Sigmoid colon (tissue), 7 donors: Measurements from ENCODE around the gene ST8SIA4. TPM values are rescaled to one million over a fixed set of nuclear protein-coding genes. Genes with fewer than 3 reads are reported as not detected.

ENCODE experiments used
- DNase-seq: peaks from one replicate; pipeline ENCODE4 v3.0.0-alpha.2; 2019
- H3K27ac ChIP-seq, 4 donors: fragments of 200-600 bp; sonication (generic); one replicate each; pipeline ENCODE4 v1.5.1; 2016 to 2019; ENCODE audit warnings: mild to moderate bottlenecking in 1 of 4
- H3K27me3 ChIP-seq, 3 donors: fragments of 200-600 bp; sonication (generic); one replicate each; pipeline ENCODE4 v1.5.1; 2019; ENCODE audit warnings: mild to moderate bottlenecking in 1 of 3
- H3K36me3 ChIP-seq, 4 donors: fragments of 200-600 bp; sonication (generic); one replicate each; pipeline ENCODE4 v1.5.1; 2016 to 2019
- H3K4me1 ChIP-seq, 4 donors: fragments of 200-600 bp; sonication (generic); one replicate each; pipeline ENCODE4 v1.5.1; 2017 to 2019
- H3K4me3 ChIP-seq, 4 donors: fragments of 200-600 bp; sonication (generic); one replicate each; pipeline ENCODE4 v1.5.1; 2017 to 2019; ENCODE audit warnings: mild to moderate bottlenecking in 2 of 4, moderate library complexity in 1 of 4
- H3K9me3 ChIP-seq, 4 donors: fragments of 200-600 bp in 3 of 4; sonication (generic) in 3 of 4; one replicate each; pipeline versions ENCODE4 v1.5.1 to v1.6.1; 2013 to 2019
- EP300 ChIP-seq, 4 donors: sonication (generic); formaldehyde crosslinking; IDR thresholded peaks; one replicate each; pipeline ENCODE4 v1.6.1; 2017; ENCODE audit warnings: antibody characterized with exemption in 4 of 4
- POLR2A ChIP-seq, 2 donors: fragments of 450-650 bp; IDR thresholded peaks; one replicate each; pipeline ENCODE4 v1.6.1; 2016; ENCODE audit warnings: antibody characterized with exemption in 2 of 2, mild to moderate bottlenecking in 2 of 2, moderate library complexity in 2 of 2
- POLR2AphosphoS5 ChIP-seq, 4 donors: sonication (generic); formaldehyde crosslinking; IDR thresholded peaks; one replicate each; pipeline ENCODE4 v1.6.1; 2017; ENCODE audit warnings: antibody characterized with exemption in 4 of 4
- WGBS, 2 donors: extraction: QIAGEN DNeasy Blood & Tissue Kit; methylation state at CpG; one replicate each; pipeline ENCODE4 v1.1.7; 2013; 5-methylcytosine and 5-hydroxymethylcytosine counted together
- intact Hi-C: fragments of 100-400 bp; cut with DNase I; formaldehyde crosslinking; loops from one replicate; pipeline ENCODE4 v1.15.1; 2023
- polyA plus RNA-seq, 3 donors: library from polyadenylated mRNA; stranded (reverse); fragments of 200-250 nt; gene quantifications; one replicate each; pipeline ENCODE4 v1.2.3, GENCODE V29; 2013
- total RNA-seq, 4 donors: library from RNA; depleted of rRNA; stranded (reverse); fragments of >200 nt; gene quantifications; one replicate each; pipeline ENCODE4 v1.1.0, GENCODE V29; 2016
- TF ChIP-seq, protein P1 (sequence below), 4 experiments: fragments of 450-650 bp in 3 of 4; fragments of 200-600 bp in 1 of 4; IDR thresholded peaks; one replicate each; pipeline ENCODE4 v1.5.1; 2016 to 2019; ENCODE audit warnings: antibody characterized with exemption in 4 of 4, mild to moderate bottlenecking in 3 of 4, moderate library complexity in 2 of 4
- donor health status: healthy with polysubstance abuse.
- donor health status: Bipolar disorder and iron deficiency.
- donor health status: healthy.

Gene ST8SIA4
- total and polyA plus RNA-seq, 7 donors, result 0.60 to 8.3 (median 3.0) TPM

GRCh38 chr5:100799166-100799565, 103.9 kb downstream of the ST8SIA4 start:
- Histone ChIP-seq H3K4me1 (peaks cover 0 to 7% (median 3%) of the 10 kb centered on the region in 4 donors), H3K27me3 (no peaks in the 10 kb centered on the region), H3K4me3 (no peak overlapping the region), H3K9me3 (peaks cover 0 to 1% (median 0%) of the 10 kb centered on the region in 4 donors), H3K27ac (no peak overlapping the region), H3K36me3 (no peaks in the 10 kb centered on the region)
- WGBS, 2 donors, result 60 to 85% methylated on average over 2 of the region's 2 CpGs
- TF ChIP-seq EP300 (IDR thresholded peaks at IDR 0.05) (no peak), POLR2A (IDR thresholded peaks at IDR 0.05) (no peak), POLR2AphosphoS5 (IDR thresholded peaks at IDR 0.05) (no peak)
- TF ChIP-seq, protein P1, sequence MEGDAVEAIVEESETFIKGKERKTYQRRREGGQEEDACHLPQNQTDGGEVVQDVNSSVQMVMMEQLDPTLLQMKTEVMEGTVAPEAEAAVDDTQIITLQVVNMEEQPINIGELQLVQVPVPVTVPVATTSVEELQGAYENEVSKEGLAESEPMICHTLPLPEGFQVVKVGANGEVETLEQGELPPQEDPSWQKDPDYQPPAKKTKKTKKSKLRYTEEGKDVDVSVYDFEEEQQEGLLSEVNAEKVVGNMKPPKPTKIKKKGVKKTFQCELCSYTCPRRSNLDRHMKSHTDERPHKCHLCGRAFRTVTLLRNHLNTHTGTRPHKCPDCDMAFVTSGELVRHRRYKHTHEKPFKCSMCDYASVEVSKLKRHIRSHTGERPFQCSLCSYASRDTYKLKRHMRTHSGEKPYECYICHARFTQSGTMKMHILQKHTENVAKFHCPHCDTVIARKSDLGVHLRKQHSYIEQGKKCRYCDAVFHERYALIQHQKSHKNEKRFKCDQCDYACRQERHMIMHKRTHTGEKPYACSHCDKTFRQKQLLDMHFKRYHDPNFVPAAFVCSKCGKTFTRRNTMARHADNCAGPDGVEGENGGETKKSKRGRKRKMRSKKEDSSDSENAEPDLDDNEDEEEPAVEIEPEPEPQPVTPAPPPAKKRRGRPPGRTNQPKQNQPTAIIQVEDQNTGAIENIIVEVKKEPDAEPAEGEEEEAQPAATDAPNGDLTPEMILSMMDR (IDR thresholded peaks at IDR 0.05), result no peak
- intact Hi-C loops, result no loop called here
- DNase-seq, result no peak

GRCh38 chr5:100797861-100798260, 105.2 kb downstream of the ST8SIA4 start:
- 85 to 88% methylated on average over 2 of the region's 2 CpGs for WGBS, 2 donors
- Histone ChIP-seq H3K27me3 (no peaks in the 10 kb centered on the region), H3K36me3 (no peaks in the 10 kb centered on the region), H3K27ac (no peak overlapping the region), H3K9me3 (peaks cover 0 to 6% (median 0%) of the 10 kb centered on the region in 4 donors), H3K4me3 (no peak overlapping the region), H3K4me1 (no peaks in the 10 kb centered on the region)
- TF ChIP-seq, protein P1 (IDR thresholded peaks at IDR 0.05), result no peak
- TF ChIP-seq POLR2A (IDR thresholded peaks at IDR 0.05) (no peak), EP300 (IDR thresholded peaks at IDR 0.05) (no peak), POLR2AphosphoS5 (IDR thresholded peaks at IDR 0.05) (no peak)
- intact Hi-C loops, result no loop called here
- no peak for DNase-seq

DNA sequence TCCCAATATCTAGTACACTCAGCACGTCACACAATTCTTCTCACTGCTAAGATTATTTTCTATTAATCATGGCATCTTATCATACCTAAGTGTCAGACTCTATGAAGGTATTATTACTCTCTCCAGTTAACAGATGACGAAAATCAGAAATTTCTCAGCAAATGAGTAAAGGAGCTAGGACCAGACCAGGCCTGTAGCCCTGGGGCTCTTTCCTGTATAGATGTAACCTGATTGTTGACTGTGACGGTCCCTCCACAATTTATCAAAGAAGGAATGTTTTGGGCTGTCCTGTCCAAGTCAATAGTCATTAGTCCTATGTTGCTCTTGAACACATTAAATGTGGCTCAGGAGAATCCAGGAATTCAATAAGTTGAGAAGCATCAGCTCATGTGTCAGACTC, 106.2 kb downstream of the ST8SIA4 start:
- Histone ChIP-seq H3K4me1 (no peaks in the 10 kb centered on the region), H3K27ac (no peak overlapping the region), H3K9me3 (peaks cover 0 to 6% (median 0%) of the 10 kb centered on the region in 4 donors), H3K27me3 (no peaks in the 10 kb centered on the region), H3K4me3 (no peak overlapping the region), H3K36me3 (no peaks in the 10 kb centered on the region)
- DNase-seq, result no peak
- TF ChIP-seq EP300 (IDR thresholded peaks at IDR 0.05) (no peak), POLR2AphosphoS5 (IDR thresholded peaks at IDR 0.05) (no peak), POLR2A (IDR thresholded peaks at IDR 0.05) (no peak)
- TF ChIP-seq, protein P1 (IDR thresholded peaks at IDR 0.05), result no peak
- intact Hi-C loops, result no loop called here
- 88 to 91% methylated on average over 3 of the region's 3 CpGs for WGBS, 2 donors

GRCh38 chr5:100794844-100795243, 108.2 kb downstream of the ST8SIA4 start:
- Histone ChIP-seq H3K4me1 (no peaks in the 10 kb centered on the region), H3K4me3 (no peak overlapping the region), H3K27me3 (no peaks in the 10 kb centered on the region), H3K36me3 (no peaks in the 10 kb centered on the region), H3K27ac (no peak overlapping the region), H3K9me3 (peaks cover 0 to 6% (median 0%) of the 10 kb centered on the region in 4 donors)
- DNase-seq, result no peak
- TF ChIP-seq POLR2A (IDR thresholded peaks at IDR 0.05), result no peak
- TF ChIP-seq, protein P1 (IDR thresholded peaks at IDR 0.05), result no peak
- no peak for TF ChIP-seq EP300 (IDR thresholded peaks at IDR 0.05)
- no peak for TF ChIP-seq POLR2AphosphoS5 (IDR thresholded peaks at IDR 0.05)
- 95 to 97% methylated on average over 4 of the region's 4 CpGs for WGBS, 2 donors
- intact Hi-C loops, result no loop called here

DNA sequence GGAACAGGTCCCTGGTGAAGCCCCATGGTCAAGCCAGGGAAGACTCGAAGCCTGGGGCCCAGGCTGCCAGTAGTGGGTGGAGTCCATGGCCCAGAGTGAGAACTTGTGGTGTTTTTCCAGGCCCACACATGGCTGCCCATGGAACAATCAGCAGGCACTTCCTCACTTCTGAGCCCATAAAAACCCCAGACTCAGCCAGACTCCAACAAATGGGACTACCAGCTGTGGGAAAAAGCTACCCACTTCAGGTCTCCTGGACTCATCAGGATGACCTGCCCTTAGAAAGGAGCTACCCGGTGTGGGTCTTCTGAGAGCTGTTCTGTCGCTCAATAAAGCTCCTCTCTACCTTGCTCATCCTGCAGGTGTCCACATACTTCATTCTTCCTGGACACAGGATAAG, 108.9 kb downstream of the ST8SIA4 start:
- Histone ChIP-seq H3K27me3 (no peaks in the 10 kb centered on the region), H3K4me1 (no peaks in the 10 kb centered on the region), H3K27ac (no peak overlapping the region), H3K4me3 (no peak overlapping the region), H3K36me3 (no peaks in the 10 kb centered on the region), H3K9me3 (peaks cover 0 to 6% (median 0%) of the 10 kb centered on the region in 4 donors)
- DNase-seq, result no peak
- TF ChIP-seq, protein P1 (IDR thresholded peaks at IDR 0.05), result no peak
- TF ChIP-seq POLR2A (IDR thresholded peaks at IDR 0.05) (no peak), POLR2AphosphoS5 (IDR thresholded peaks at IDR 0.05) (no peak), EP300 (IDR thresholded peaks at IDR 0.05) (no peak)
- intact Hi-C loops, result no loop called here
- WGBS, 2 donors, result 85 to 98% methylated on average over 3 of the region's 3 CpGs
